ENCODE results near the gene PDXK. TPM values are rescaled to one million over a fixed set of nuclear protein-coding genes. Genes with fewer than 3 reads are reported as not detected.
A peak's percentile ranks its signal among the peaks of the same experiment; 100 is the strongest.

Gene PDXK
- total RNA-seq, 1 donor from 2014 or later = 35.7 TPM

DNA sequence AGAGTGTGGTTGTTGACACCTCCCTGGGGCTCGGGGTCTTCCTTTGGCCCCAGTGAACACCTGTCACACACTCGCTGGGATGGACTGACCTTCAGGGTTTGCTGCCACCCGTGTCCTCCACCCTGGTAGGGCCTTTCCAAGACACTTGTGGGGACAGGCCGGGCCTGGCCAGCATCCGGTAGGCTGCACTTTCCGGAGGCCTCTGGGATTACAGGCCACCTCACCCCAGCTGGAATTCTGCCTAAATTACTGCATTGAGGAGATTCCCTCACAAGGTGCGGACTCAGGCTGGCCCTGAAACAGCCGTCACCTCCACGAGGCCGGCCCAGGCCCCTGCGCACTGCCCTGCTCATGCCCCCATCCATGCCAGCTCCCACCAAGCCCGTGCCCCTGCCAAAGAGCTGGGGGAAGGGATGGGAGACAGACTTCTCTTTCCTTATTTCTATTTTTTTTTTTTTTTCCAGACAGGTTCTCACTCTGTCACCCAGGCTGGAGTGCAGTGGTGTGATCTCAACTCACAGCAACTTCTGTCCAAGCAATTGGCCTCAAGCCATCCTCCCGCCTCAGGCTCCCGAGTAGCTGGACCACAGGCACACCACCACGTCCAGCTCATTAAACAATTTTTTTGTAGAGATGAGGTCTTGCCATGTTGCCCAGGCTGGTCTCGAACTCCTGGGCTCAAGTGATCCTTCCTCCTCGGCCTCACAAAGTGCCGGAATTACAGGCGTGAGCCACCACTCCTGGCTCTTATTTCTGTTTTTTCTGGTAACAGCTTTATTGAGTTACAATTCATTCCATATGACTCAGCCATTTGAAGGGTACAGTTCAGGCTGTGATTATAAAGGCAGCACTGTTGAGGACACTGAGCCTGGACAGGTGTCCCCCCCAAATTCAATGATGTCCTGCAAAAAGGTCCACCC, 45.9 kb downstream of the PDXK start:
- no peak for DNase-seq

GRCh38 chr21:43766734-43767497, 48.0 kb downstream of the PDXK start:
- DNase-seq = peak; percentile 47

GRCh38 chr21:43767498-43767983, 48.6 kb downstream of the PDXK start:
- no peak for DNase-seq

DNA sequence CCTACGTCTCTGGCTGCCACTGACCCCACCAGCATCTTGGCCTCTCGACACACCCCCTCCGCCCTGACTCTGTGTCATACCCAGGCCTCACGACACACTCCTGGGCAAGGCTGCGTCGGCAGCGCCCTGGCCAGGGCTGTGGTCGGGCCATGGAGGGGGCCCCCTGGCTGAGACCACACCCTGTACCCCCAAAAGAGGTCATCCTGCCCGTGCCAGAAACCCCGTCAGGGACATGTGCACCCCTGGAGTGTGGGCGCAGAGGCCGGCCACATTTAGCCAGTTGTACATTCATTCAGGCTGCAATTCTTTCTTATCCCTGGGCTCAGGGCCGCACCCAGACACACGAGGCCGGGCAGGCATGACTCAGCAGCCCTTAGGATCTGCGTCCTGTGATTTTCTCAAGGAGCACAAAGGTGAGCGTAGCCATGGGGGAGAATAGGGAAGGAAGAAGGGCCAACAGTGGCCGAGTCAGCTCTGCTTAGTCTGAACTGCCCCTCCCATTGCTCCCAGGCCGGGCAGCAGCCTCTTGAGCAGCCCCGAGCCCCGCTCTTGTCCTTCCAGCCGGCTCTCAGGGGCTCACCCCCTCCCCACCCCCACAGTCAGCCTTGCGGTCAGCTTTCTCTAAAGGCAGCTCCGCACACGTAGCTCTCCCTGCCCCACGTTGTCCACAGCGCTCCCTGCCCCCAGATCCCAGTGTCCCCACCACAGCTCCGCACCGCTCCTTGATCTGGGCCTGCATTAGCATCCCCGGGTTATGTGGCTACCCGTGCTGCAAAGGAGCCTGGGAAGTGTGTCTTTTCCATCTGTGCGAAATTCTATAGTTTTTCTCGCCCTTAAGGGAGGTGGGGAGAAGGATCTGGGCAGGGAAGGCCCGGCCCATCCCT, 49.3 kb downstream of the PDXK start:
- DNase-seq = no peak

DNA sequence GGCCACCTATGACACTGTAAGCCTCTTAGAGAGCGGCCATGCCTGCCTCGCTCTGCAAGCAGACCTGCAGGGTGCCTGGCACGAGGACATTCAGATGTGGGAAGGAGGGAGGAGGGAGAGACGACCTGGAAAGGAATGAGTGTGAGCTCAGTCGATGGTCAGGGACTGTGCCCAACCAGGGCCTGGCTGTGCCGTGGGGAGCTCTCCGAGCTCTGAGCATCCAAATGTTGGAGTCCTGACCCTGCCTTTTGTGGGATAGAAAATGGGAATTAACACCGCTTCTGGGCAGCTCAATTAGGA, 49.9 kb downstream of the PDXK start:
- DNase-seq = no peak

DNA sequence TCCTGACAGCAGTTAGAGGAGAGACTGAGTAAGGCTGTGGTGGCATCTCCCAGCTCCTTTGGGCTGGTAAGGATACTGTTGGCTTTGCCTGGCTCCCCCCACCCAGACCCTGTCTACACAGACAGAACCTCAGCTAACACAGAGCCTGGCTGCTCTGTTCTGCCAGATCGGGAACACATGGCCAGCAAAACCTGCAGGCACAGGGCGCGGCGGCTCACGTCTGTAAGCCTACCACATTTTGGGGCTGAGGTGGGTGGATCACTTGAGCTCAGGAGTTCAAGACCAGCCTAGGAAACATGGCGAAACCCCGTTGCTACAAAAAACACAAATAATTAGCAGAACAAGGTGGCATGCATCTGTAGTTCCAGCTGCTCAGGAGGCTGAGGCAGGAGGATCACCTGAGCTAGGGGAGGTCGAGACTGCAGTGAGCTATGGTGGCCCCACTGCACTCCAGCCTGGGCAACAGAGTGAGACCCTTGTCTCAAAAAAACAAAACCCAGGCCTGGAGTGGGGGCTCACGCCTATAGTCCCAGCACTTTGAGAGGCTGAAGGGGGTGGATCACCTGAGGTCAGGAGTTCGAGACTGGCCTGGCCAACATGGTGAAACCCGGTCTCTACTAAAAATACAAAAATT, 50.5 kb downstream of the PDXK start:
- DNase-seq = no peak

DNA sequence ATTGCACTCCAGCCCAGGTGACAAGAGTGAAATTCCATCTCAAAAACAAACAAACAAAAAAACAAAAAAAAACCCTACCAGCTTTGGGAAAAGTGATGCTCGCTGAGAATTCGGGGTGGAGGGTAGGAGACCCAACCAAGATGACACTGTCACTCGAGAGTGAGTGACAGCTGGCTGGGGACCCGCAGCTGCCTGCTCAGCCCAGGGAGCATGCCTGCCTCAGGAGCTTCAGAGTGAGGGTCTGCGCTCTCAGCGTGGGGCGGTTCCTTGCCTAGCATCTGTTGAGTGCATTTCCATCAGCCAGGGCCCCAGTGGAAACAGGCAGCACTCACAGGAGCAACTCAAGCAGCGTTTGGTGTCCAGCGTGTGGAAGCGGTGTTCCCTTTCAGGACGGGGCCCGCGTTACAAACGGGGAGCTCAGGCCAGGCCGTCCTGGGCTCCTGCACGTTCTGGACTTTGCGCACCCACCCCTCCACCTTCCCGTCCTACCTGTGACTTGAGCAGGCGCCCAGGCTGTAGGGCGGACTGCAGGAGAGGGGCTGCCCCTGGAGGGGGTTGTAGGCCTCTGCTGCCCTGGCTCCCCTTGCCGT, 51.2 kb downstream of the PDXK start:
- no peak for DNase-seq

GRCh38 chr21:43771199-43771675, 52.3 kb downstream of the PDXK start:
- no peak for DNase-seq

DNA sequence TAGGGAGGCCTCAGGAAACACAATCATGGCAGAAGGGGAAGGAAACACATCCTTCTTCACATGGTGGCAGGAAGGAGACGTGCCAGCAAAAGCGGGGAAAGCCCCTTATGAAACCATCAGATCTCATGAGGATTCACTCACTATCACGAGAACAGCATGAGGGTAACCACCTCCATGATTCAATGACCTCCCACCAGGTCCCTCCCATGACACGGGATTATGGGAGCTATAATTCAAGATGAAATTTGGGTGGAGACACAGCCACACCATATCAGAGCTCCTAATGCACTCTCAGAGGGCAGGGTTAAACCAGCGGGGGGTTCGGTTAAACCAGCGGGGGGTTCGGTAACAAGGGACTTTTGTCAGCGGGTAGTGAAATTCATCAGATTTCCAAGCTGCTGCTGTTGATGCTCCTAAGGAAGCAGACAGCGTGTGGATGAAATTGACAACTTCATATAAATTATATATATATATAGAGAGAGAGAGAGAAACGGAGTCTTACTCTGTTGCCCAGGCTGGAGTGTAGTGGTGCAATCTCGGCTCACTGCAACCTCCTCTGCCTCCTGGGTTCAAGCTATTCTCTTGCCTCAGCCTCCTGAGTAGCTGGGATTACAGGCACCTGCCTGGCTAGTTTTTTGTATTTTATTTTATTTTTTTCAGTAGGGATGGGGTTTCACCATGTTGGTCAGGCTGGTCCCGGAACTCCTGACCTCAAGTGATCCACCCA, 52.9 kb downstream of the PDXK start:
- DNase-seq = no peak

- no peak for DNase-seq
Observed at GRCh38 chr21:43772425-43772821, 53.5 kb downstream of the PDXK start.

- no peak for DNase-seq
Observed at GRCh38 chr21:43774163-43774562, 55.2 kb downstream of the PDXK start.

DNA sequence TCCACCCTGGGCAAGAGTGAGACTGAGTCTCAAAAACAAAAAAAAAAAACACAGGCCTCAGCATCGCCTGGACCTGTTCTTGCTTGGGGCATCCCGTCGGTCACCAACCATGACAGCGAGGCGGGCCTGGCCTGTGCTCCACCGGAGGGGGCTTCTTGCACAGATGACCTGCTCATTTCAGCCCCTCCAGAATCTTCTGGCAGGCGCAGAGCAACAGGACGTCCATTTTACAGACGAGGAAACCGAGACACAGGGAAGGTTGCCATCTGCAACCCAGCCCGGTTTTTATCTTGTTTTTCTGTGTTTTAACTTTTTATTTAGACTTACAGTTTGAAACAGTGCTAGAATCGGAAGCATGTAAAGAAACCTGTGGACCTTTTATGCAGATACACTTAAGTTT, 56.3 kb downstream of the PDXK start:
- DNase-seq = no peak

GRCh38 chr21:43775795-43776430, 57.0 kb downstream of the PDXK start, which contains the start of gene CSTB:
CSTB (minus strand) TSS chr21:43776308; CDS start chr21:43776269, 39 bp downstream.
- peak; percentile 84 for DNase-seq

- DNase-seq = no peak
Observed at GRCh38 chr21:43777953-43778352, 59.0 kb downstream of the PDXK start.

DNA sequence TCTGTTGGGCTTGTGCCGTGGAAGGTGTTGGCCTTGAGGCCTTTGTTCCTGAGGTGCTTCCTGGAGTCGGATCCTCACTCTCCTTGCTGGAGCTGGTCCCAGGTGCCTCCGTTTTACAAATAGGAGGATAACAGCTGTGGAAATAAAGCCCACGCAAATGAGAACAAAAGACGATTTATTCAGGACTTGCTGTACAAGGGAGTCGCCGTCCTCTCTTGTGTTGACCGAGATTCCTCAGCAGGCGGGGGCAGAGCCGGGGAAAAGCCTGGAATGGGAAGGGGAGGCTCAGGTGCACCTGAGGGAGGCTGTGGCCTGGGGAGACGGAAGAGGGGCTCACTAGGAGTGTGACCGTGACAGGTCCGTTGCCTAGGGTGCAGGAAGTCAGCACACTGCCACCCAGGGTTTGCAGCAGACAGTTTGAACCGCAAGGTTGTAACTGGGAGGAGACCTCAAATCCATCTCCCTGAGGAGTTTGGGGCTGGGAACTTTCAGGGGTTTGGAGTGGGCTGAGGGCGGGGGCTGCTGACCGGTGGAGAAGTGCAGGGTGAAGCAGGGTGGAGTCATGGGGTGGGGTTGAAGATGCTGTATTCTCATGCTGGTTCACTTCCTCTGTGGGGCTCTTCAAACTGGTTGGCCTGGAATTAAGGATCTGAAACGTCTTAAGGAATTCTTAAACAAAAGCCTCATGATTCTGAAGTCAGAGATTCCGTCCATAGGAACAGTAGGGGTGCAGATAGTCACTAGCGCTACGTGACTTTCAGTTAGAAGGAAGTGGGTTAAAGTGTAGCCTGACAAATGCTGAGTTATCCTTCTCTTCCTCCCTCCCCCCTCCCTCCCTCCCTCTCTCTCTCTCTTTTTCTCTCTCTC, 59.8 kb downstream of the PDXK start:
- DNase-seq = no peak

DNA sequence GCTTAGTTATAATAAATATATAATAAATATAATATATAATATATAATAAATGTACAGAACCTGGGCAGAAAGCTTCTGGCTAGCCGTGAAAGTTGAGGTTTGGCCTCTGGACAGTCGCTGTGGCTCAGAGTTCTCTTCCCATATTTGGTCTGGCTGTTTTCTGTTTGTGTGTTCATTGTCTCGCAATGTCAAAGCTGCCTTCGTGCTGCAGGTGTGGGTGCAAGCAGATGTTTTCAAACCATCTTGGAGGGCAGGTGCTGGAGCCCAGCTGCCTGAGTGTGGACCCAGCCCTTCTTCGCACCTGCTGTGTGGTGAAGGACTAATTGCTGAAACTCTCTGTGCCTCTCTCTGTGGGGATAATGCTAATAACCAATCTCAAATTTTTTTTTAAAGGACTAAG, 60.7 kb downstream of the PDXK start:
- DNase-seq = no peak

GRCh38 chr21:43781846-43782245, 62.9 kb downstream of the PDXK start:
- DNase-seq = no peak

DNA sequence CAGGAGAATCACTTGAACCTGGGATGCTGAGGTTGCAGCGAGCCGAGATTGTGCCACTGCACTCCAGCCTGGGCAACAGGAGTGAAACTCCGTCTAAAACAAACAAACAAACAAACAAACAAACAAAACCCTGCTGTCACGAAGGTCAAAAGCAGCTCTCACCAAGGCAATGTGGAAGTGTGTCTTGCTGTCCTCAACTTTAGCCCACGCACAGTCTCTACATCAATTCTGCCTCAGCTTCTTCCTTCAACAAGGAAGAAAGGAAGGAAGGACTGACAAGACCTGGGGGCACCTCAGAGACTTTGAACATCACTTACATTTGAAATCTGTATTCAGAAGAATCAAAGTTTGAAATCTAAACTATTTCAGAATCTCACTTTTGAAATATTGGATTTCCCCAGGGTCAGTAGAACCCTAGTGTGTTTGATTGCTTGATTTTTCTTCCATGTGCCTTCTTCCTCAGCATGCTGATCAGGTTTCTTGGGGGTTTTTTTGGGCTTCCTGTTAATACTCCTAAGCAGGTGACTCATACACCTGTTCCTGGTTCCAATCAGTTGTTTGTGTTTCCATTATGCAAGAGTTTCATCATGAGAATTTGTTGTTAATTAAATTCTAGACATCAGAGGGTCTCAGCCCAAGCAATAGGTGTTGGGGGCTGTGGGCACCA, 63.6 kb downstream of the PDXK start:
- DNase-seq = no peak
